GM18499 (cell line): ENCODE data around the gene FCRL1.

Experiments
- ATAC-seq: cut with Tn5 transposase; IDR thresholded peaks from one replicate; pipeline ENCODE4 v1.9.1; 2021; ENCODE audit warnings: moderate number of reproducible peaks; ENCODE audit not compliant: insufficient read depth, unreplicated experiment

The FCRL1 gene, protein sequence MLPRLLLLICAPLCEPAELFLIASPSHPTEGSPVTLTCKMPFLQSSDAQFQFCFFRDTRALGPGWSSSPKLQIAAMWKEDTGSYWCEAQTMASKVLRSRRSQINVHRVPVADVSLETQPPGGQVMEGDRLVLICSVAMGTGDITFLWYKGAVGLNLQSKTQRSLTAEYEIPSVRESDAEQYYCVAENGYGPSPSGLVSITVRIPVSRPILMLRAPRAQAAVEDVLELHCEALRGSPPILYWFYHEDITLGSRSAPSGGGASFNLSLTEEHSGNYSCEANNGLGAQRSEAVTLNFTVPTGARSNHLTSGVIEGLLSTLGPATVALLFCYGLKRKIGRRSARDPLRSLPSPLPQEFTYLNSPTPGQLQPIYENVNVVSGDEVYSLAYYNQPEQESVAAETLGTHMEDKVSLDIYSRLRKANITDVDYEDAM

DNA sequence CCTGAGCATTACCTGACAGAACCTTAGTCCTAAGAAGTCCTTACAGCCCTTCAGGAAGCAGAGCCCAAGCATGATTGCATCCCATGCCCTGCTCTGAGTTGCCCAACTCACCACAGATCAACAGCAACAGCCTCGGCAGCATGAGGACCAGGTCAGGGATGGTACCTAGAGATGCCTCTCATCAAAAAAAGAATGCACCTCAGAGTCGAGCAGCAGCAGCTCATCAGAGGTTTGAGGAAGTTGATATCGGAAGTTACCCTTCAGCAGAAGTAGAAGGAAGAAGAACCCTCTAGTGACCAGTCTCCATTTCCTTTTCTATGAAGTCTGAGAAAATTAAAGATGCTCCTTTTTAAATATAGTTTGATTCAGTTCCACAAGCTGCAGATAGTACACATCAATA is at the start of gene FCRL1:
Gene FCRL1, minus strand, starts transcription at position 225 of the 400 bp plus-strand sequence. Its CDS starts 83 bp downstream, at position 142.
- ATAC-seq, result no peak

DNA sequence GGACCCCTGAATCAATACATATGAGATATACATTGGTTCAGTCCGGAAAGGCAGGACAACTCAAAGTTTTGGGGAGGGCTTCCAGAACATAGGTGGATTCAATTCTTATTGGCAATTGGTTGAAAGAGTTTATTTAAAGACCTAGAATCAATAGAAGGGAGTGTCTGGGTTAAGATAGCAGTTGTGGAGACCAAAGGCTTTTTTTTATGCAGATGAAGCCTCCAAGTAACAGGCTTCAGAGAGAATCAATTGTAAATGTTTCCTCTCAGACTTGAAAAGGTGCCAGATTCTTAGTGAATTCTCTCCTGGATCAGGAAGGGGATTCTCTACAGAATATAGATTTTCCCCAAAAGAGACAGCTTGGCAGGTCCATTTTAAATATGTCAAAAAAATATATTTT is 48.7 kb upstream of the FCRL1 start:
- ATAC-seq, result no peak

DNA sequence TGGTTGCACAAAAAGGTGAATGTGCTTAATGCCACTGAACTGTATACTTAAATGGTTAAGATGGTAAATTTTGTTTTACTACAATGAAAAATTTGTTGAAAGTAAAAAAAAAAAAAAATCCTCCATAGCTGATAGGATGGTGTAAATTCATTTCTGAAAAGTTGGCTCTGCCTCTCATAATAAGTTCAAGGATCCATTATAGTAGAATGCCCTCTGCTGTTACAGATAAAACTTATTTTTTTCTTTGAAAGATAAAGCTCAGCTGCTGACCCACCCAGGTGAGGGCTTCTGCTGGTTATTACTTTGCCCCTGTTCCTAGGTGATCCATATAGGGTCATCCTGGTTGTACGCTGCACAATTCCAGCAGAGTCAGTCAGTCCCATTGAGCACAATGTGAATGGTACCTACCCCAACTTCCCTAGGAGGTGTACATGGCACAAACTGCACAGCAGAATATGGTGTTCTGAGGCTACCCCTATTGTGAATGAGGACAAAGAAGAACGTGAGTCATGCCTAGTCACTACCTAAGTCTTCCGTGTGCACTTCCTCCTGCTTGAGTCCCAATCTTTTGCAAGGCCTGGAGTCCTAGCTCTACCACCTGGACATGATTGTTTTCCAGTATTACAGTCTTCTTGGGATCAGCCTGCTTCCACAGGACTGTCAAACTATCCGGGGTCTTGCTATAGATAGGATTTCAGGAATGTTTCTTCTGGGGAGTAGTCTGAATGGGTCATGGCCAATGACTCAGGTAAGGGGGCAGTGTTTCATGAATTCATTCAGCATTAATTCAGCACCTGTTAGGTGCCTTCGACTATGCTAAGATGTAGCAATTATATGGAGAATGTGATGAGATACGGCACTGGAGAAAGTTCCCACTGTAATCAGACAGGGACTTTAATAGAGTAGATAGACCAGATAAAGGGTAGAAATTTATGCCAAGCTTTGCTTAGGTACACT is 42.5 kb upstream of the FCRL1 start:
- ATAC-seq, result no peak

DNA sequence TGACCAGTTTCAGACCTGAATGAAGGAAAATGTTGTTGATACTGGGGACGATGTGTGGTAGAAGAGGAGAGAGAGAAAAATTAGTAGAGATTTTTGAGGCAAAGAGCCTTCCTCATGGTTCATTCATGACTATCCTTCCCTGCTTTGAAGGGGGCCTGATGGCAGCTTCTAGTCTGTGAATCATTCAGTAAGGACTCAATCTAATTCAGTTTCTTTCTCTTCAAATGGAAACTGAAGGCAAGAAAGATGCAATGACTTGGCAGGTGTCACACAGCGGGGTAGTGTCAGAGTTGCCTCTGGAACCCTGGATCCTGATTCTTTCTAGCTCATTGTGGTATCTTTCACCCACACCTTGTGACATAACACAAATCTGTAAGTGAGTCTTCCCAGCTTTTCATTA is 36.6 kb upstream of the FCRL1 start:
- ATAC-seq, result no peak

DNA sequence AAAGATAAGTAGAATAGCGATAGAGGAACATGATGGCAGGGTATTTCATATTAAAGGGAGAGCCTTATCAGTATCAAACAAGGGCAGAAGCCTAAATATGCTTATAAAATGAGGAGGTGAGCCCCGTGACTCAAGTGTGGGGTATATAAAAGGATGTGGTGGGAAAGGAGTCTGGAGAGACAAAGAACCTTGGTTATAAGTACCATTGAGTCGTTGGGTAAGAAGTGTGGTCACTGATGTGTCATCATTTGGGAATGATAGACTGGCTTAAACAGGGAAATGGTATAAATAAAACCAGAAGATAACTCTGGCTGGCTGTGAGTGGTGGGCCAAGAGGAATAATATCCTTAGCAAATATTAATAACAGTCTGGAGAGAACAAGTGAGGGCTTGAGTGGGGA is 32.6 kb upstream of the FCRL1 start:
- ATAC-seq, result no peak

DNA sequence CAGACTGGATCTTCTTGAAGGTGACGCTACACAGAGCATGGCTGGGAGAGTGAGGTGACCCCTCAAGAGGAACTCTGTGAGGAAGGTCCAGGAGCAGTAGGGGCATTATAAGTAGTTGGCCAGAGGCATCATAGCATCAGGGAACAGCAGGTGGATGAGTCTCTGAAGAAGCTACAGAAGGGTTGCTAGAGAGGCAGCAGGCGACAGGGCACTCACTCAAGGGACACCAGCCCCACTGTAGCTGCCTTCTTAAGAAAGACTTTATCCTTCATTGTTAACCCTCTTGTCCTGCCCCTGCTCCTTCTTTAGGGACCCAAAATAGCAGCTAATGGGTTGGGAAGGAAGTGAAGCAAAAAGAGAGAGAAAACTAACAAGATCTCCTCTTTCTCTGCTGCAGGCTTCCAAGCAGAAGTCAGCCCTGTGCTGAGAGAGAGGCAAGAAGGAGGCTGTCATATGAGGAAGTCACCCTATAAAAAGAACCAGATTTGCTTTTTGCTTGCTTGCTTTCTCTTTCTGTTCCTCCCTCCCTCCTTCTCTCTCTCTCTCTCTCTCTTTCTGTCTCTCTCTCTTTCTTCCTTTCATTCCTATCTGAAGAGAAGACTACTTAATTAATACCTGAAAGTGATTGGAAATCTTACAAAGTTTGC is 29.4 kb upstream of the FCRL1 start:
- no peak for ATAC-seq

DNA sequence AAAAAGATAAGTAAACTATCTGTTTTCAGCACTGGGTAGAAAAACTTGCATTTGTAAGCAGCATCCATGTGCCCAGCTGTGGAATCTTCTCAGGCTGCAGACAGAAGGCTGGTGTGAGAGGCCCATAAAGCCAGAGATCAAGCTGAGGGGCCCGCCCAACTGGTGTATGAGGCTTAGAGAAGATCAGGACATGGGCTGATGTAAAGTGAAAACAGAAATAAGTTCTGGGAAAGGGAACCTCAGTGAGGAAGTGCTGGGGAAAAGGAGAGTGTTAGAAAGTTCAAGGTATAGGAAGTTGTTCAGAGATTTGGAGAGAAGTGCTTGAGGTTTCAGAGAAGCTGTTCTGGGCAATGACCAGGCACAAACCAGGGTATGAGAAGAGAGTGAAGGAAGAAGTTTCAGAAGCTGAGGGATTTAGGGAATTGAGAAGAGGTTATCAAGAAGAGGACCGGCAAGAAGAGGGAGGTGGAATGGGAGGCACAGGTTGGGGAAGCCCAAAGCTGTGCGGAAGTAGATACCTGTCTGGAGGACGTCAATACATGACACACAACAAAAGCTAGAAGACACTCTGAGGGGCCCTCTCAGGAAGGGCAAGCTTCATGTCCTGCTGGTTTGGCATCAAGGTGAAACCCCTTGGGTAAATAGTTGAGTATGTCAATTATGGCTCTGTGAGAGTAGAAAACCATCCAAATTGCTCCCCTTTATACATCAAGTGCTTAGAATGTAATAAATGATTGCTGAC is 24.3 kb upstream of the FCRL1 start:
- ATAC-seq, result no peak

DNA sequence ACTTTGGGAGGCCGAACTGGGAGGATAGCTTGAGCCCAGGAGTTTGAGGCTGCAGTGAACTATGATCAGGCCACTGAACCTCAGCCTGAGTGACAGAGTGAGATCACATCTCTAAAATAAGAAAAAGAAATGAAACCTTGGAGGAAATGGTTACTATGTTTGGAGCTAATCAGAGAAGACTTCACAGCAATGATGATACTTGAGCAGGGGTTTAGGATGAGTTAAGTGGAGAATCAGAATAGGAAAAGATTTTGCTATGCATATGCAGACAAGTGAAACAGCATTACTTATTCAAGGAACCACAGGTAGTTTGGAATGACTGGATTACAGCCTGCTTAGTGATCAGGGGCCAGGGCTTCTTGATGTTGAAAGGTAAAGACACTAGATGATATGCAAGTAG is 23.0 kb upstream of the FCRL1 start:
- ATAC-seq, result no peak

DNA sequence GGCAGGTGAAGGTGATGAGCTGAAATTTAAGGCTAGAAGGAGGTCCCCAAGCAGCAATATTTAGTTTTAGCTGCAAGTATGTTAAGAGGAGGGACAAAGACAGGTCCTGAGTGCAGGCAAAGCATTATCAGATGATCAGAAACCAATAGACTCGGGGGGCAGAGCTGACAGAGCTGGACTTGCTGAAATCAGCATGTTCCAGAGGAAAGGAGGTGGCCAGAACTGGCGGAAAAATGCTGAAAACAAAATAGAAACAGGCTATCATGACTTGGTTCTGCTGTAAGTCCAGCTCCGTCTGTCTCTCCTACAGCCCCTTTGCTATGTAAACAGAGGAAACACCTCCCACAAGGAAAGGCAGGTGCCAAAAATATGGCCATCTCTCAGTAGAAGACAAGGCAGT is 21.8 kb upstream of the FCRL1 start, which contains the start of gene CD5L:
Gene CD5L, minus strand, starts transcription at position 101 of the 400 bp plus-strand sequence. CDS start 107 bp downstream, outside the sequence.
- ATAC-seq, result no peak

DNA sequence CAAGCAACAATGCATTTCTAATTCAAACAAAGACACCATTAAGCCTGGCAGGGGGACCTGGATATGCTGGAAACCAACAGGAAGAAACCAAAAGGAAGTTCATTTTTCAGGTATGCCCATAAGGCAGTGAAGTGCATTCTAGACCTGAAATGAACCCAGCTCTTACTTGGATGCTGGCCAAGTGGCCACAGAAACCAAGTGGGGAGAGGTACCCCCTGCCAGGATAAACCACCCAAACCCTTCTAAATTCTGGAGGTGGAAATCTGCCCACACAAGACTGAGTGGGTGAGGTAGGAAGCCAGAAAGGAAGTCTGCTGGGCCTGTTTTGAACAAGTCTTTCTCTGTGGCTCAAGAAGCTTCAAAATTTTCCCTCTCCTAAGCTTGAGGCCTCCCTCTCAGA is 19.0 kb upstream of the FCRL1 start:
- no peak for ATAC-seq

DNA sequence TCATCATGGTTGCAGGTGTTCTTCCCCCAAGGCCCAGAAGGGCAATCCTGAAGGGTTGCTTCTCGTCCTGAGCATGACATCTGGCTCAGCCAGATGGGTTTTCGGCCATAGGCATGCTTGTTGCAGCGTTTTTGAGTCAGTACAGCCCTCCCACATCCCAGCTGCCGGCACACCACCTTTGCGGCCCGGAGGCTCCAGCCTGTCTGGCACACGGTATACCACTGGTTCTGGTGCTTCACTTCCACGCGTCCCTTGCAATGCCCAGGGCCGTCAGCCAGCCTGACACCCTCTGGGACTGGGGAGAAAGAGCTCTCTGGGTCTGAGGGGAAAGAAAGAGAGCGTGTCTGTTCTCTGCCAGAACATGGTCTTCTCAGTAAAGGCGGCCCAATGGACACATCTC is 14.5 kb upstream of the FCRL1 start:
- ATAC-seq, result no peak

DNA sequence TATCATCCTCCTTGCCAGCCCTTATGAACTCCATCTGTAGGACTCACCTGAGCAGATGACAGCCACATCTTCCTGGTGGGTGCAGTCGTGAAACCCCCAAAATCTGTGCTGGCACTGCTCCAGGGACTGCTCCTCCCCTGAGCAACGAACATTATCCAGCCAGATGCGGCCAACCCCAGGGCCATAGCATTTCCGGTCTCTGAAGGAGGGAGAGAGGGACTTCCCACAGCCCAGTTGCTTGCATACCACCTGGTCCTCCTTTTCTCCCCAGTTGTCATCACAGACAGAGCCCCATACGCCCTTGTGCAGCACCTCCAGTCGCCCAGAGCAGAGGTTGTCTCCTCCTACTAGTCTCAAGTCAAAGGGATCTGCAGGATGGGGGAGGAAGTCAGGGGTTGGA is 13.2 kb upstream of the FCRL1 start:
- ATAC-seq, result no peak

DNA sequence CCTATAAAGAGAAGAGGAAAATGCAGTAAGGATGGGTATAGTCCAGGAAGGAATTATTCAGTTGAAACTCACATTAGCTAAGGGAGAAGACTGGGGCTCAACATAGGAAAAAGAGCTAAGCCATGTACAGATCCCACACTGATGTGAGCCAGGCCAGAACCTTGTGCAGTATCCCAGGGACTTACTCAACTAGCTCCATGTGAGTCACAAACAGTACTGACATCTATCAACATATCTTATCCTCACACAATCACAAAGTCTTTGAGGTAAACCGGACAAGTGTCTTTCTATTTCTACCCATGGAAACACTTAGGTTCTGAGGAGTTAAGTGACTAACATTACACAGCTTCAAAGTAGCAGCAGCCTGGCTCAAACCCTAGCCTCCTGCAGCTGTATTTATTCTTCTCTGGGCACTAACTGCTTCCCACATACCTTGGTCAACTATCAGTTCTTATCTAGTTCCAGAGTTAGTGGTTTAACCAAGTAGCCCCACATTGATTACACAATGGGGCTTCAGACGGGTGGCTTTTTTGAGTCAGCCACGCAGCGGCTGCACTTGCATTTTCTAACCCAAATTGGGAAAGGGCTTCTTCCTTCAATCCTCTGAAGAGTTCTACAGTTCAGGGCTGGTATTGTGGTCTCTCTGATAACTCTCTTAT is 12.2 kb upstream of the FCRL1 start:
- ATAC-seq, result no peak

DNA sequence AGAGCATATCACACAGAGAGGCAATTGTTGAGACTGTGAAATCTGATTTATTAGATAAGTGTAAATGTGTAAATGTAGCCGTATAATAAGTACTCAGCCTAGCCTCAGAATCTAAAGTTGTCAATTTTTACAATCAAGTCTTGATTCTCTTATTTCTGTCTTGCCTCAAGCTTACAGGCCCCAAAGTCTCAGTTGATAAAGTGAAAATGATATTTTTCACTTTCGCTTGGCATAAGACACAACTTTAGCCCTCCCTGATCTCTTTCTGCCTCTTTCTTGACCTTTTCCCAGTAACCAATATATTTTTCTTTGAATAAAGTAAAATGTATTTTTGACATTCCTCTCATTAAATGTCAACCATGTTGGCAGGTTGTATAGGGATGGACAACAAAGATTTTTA is 11.0 kb upstream of the FCRL1 start:
- ATAC-seq, result no peak

DNA sequence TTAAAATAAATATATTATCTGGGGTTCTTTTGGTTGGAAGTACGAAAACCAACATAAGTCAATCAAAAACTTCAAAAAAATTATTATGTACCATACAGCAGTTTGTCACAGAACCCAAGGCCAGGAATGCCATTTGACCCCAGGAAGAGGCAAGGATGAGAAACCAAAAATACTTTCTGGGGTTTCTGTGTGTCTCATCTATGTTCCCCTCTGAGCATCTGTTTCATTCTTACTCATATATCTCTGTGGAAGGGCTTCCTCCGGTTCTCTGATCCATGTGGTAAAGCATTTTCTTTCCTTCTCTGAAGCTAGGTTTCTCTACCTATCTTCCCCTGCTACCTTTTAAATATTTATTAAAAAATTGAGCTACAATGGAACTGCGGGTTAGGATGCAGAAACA is 9.8 kb upstream of the FCRL1 start:
- ATAC-seq, result no peak

DNA sequence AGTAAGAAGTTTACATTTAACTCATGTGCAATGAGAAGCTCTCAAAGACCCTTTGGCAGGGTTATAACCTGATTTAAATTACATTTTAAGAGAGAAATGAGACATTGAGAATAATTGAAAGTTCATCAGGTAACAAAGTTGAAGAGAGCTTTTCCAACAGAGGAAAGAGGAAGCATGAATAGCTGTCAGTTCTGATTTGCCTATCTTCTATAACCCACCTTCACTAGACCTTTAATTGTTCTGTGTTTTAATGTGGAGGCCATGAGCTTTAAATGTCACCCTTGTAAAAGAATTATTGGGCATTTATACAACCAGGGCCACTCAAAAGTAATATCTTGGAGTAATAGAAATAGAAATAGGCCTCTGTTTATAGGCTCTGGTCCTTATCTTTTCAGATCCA is 9.3 kb upstream of the FCRL1 start:
- ATAC-seq, result no peak

DNA sequence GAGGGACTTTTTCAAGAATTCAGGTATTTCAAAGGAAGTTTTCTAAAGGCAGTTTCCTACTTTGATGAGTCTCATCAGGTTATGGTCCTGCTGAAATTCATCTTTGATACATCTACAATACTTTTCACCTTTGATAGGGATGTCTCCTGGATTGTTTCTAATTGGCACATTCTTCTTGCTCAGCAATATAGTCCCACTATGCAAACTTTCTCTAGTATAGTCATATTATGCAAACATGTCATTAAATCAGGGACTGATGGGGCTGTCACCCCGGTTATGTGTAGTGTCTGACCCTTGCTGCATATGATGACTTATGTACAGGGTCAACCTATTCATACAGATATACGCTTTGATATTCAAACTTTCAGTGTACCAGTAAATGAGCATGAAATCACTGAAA is 379 bp upstream of the FCRL1 start:
- no peak for ATAC-seq

DNA sequence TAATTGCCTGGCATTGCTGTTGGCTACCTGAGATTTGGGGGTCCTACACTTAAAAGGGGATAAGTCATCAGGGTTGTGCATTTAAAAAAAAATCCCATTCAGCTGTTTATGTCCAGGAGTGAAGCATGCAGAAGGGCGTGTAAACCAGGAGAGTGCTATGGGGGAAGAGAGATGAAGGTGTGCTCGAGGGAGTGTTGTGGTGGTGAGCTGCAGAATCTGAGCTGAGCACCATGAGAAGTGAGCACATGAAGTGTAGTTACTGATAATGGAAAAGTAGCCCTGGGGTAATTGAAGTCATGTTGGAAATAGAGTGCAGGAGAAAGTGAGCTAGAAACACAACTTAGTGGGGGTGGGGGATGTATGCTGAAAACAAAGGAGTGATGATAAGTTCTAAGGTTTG is 705 bp downstream of the FCRL1 start:
- ATAC-seq, result no peak

DNA sequence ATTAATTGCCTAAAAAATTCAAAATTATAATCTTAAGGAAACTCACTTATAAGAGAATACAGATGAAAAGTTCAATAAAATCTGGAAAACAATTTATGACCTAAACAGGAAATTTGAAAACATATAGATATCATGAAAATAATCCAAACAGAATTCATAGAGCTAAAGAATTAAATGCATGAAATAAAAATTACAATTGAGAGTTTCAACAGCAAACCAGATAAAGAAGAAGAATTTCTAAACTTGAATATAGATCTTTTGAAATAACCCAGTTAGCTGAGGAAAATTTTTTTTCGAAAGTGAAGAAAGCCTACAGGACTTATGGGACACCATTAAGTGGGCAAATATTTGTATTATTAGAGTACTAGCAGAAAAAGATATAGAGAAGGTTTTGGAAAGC is 6.7 kb downstream of the FCRL1 start:
- no peak for ATAC-seq
